ENCODE results near the gene CACNA1H.
"Not testable (repeated sequence)": the region's sequence is repeated elsewhere in the genome, so short reads cannot be mapped to it uniquely, and the experiment has no call there.

Gene CACNA1H

DNA sequence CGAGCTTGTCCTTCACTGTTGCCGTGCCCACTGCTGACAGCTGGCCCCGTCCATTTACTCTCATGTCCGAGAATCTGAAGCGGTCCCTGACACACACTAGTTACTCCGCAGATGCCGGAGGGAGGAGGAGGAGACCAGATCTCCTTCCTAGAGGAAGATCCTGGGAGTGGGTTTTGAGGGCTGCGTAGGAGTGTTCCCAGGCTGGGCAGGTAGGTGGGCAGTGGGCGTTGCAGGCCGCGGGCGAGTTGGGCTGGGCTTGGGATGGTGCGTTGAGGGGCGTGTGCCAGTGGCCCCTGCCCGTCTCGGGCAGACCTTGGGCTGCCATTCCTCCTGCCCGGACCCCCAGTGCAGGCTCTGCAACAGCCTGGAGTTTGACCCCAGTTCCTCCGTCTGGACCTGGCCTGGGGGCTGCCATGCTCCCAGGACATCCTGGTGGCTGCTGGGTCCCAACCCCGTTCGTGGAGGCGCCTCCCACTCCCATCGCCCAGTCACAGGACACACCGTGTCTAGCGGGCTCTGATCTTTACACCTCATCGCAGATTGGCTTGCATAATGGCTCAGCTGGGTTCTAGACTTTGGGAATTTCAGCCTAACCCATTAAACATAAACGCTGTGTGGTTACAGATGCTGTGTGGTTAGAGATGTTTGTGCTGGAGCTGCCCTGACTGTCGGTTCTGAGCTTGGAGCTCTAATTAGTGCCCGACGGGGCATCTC, 22.8 kb downstream of the CACNA1H start:
- no peak for DNase-seq (ENCODE audit: low read depth in 2 of 2)

DNA sequence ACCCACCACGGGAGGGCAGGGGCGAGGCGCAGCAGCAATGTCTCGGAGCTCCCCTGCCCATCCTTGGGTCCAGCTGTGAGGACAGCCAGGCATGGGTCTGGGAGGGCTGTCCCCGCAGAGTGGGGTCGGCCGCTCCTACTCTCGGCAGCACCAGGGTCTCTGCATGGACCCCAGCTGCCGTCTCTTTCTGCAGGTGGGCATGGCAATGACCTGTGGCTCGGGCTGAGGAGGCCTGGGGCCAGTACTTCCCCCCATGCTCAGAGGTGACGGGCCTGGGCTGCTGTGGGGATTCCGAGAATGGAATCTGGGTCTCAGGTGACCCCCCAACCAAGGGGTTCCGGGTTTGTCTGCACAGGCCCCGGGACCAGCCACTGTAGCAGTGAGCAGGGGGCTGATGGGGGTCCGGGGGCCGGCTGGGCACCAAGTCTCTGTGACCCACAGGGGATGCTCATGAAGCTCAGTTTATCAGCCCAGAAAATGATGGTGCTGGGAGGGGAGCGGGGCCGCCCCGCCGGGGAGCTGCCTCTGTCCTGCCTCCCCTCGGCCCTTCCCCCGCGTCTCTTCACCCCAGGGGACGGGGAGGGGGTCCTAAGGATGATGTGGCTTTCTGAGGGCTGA, 23.5 kb downstream of the CACNA1H start:
- no peak for DNase-seq (ENCODE audit: low read depth in 2 of 2)

DNA sequence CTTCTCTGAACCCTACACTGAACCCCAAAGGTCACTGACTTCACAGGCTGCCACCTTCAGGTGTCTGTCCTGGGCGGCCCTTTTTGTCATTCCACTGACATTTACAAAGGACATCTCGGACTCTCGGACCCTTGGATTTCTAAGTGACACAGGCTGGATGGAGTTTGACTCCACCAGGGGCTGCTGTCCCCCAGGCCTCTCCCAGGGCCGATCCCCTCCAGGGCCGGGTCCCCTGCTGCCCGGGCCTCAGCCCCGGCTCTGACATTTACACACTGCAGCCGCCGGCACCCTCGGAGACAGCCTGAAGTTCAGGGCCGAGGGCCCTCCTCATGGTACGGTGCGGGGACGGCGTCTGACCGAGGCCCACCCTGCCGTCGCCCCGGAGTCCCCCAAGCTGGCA, 24.1 kb downstream of the CACNA1H start:
- no peak for DNase-seq (ENCODE audit: low read depth in 2 of 2)

DNA sequence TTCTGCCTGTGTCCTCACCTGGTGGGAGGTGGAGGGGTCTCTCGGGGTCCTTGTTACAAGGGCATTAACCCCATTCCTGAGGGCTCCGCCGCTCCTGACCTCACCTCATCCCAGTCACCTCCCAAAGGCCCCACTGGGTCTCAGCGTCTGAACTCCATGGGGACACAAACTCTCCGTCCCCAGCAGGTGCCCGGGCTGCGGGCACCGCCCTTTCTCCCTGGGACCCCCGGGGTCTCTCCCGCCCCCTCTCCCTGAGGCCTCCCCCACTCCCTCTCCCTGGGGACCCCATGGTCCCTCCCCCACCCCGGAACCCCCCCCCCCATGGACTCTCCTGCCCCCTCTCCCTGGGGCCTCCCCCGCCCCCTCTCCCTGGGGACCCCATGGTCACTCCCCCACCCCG, 24.8 kb downstream of the CACNA1H start:
- no peak for DNase-seq (ENCODE audit: low read depth in 2 of 2)

GRCh38 chr16:1178295-1178910, 25.5 kb downstream of the CACNA1H start:
- DNase-seq (ENCODE audit: low read depth in 2 of 2): no peak

- no peak for DNase-seq (ENCODE audit: low read depth in 2 of 2)
Measured at GRCh38 chr16:1180549-1181403, 27.9 kb downstream of the CACNA1H start.

DNA sequence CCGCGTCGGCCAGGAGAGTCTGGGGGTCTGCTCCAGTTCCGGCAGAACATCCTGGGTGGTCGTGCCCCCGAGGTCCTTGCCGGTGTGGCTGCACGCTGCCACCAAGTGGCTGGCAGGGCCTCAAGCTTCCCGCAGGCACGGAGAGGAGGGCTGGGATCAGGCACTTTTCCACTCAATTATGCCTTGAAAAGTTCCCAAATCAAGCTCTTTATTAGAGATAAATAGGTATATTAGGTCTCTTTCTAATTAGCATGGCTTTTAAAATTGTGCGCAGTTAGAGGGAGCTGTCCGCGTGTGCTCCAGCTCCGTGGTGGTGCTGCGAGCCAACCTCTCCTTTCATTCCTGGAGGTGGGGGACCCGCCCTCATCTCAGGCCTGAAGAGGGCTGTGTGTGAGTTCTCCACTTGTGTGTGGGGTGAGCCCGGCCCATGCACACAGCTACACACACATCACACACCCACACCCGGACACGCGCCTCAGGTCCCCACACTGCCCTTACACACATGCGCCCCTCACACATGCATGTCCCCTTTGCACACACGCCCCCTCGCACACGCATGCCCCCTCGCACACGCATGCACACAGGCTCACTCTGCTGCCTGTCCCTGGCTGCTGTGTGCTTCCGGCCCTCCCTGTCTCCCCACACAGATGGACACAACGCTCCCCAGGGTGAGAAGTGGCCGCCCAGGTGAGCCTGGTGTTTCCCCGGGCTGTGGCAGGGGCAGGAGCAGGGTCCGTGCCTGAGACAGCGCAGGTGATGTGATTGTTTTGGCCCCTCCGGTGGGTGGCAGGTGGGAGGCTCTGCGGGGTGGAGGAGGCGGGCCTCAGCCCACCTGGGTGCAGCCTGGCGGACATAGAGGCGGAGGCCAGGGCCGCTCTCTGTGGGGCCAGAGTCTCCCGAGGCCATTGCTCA, 28.8 kb downstream of the CACNA1H start:
- DNase-seq (ENCODE audit: low read depth in 2 of 2): no peak

- DNase-seq (ENCODE audit: low read depth in 2 of 2): no peak
Measured at GRCh38 chr16:1182316-1182671, 29.4 kb downstream of the CACNA1H start.

- no peak for DNase-seq (ENCODE audit: low read depth in 2 of 2)
Measured at GRCh38 chr16:1182950-1183907, 30.3 kb downstream of the CACNA1H start.

DNA sequence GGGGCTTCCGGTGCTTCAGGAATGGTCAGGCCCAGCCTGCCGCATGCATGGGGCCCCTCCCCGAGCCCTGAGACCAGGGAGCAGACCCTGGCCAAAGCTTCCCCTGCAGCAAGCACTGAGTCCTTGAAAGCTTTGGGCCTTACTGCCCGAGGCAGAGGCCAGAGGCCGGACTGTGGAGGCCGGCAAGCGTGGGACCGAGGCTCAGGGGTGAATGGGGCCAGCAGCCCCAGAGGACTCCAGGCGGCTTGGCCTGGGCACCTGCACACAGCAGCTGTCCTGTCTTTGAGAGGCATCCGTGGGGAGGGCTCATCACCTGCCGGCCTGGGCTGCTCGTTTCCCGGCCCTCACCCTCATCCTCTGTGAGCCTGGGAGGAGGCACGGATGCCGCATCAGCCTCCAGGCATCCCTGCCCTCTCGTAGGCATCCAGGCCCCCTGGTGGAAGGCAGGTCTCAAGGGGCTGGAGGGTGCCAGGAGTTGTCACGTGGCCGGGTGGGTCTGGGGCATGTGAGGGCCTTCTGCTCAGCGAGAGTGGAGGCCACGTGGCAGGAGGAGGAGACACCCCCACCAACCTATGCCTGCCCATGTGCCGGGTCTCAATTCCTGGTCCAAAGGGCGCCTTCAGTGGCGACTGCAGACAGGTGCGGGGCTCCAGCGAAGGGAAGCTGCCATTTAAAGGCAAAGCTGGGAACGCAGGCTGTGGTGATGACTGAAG, 31.4 kb downstream of the CACNA1H start:
- DNase-seq (ENCODE audit: low read depth in 2 of 2): no peak

DNA sequence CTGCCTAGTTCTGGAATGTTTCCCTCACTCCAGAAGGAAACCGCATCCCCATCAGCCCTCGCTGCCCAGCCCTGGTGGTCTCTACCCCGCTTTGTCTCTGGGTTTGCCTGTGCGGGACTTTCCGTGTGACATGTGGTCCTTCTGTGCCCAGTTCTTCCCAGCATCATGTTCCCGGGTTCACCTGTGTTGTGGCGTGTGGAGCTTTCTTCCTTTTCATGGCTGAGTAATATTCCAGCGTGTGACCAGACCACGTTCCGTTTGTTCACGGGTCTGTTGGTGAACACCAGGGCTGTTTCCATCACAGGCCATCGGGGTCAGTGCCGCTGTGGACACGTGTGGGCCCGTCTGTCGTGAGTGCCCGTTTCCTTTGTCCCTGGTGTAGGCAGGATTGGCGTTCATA, 32.1 kb downstream of the CACNA1H start:
- DNase-seq (ENCODE audit: low read depth in 2 of 2): no peak

GRCh38 chr16:1185460-1186207, 32.7 kb downstream of the CACNA1H start:
- DNase-seq (ENCODE audit: low read depth in 2 of 2): not testable (repeated sequence)

- DNase-seq (ENCODE audit: low read depth in 2 of 2): no peak
Measured at GRCh38 chr16:1188432-1189189, 35.7 kb downstream of the CACNA1H start.

DNA sequence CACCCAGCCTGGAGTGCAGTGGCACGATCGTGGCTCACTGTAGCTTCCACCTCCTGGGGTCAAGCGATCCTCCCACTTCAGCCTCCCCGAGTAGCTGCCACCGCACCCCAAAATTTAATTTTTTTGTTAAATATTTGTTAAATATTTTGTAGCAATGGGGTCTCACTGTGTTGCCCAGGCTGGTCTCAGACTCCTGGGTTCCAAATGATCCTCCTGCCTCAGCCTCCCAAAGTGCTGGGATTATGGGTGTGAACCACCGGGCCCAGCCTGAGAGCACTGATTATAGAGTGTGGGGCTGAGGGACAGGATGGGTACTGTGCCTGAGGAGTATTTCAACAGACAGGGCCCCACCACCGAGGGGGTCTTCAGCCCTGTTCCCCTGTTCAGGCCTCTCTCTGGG, 36.5 kb downstream of the CACNA1H start:
- no peak for DNase-seq (ENCODE audit: low read depth in 2 of 2)

- not testable (repeated sequence) for DNase-seq (ENCODE audit: low read depth in 2 of 2)
Measured at GRCh38 chr16:1190789-1191188, 37.9 kb downstream of the CACNA1H start.

GRCh38 chr16:1192384-1193073, 39.6 kb downstream of the CACNA1H start:
- no peak for DNase-seq (ENCODE audit: low read depth in 2 of 2)

DNA sequence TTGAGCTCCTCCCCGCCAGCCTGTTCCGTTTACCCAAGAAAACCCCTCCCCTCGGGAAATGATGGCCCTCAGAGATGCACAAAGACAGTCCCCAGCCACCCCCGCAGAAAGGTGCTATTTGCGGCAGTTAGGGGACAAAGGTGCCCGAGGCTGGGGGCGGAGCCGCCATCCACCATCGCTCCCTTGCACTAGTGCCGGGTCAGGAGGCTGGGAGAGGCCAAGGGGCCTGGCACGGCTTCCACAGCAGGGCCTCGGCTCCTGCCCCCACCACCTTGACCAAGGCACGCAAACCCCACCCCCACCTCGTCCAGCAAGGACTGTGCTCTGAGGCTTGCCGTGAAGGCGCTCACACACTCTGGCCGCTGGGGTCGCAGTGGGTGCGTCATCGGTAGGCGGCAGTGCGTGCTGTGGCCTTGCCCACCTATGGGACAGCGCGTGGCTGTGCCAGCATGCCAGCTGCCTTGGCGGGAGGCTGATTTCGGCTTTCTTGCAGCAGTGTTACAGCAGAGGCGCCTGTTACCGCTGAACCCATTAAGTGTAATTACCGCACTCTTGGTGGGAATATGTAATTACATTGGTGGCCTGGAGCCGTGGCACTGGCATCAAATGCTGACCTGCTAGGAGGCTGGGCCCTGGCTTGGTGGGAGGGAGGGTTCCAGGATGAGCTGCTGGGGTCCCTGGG, 40.4 kb downstream of the CACNA1H start:
- DNase-seq (ENCODE audit: low read depth in 2 of 2): no peak
